Natural killer cell (primary cell): ENCODE results near the gene IPPK. TPM values are rescaled to one million over a fixed set of nuclear protein-coding genes. Genes with fewer than 3 reads are reported as not detected.

Source experiments
- ATAC-seq, 3 donors: fragments of 150-1000 bp in 2 of 3; fragments of 200-7000 bp in 1 of 3; cut with Tn5 transposase; 1 replicate in 1 of 3; 2 replicates in 2 of 3; pipeline ENCODE4 v1.10.0; 2021; ENCODE audit warnings: mild to moderate bottlenecking in 2 of 3, moderate library complexity in 2 of 3
- DNase-seq, 2 donors: peaks; one replicate each; pipeline versions ENCODE4 v3.0.0 to v3.0.0-alpha.2; 2013 to 2021; ENCODE audit warnings: mixed read lengths in 1 of 2
- H3K27ac ChIP-seq: one replicate; pipeline ENCODE4 v1.5.1; 2013; ENCODE audit warnings: mild to moderate bottlenecking, low read length
- H3K27me3 ChIP-seq: one replicate; pipeline ENCODE4 v1.6.1; 2013; ENCODE audit warnings: low read length; ENCODE audit not compliant: control insufficient read depth, insufficient read depth
- H3K36me3 ChIP-seq: one replicate; pipeline ENCODE4 v1.6.1; 2013; ENCODE audit warnings: low read length; ENCODE audit not compliant: control insufficient read depth, insufficient read depth
- H3K4me1 ChIP-seq: one replicate; pipeline ENCODE4 v1.6.1; 2013; ENCODE audit warnings: low read length; ENCODE audit not compliant: control insufficient read depth, insufficient read depth
- H3K4me3 ChIP-seq: one replicate; pipeline ENCODE4 v1.5.1; 2013; ENCODE audit warnings: low read length
- H3K9me3 ChIP-seq: one replicate; pipeline ENCODE4 v1.6.1; 2013; ENCODE audit warnings: low read length; ENCODE audit not compliant: control insufficient read depth, insufficient read depth
- H3K27ac Mint-ChIP-seq, 2 donors: one replicate each; pipeline ENCODE4 v1.8.0; 2022; ENCODE audit warnings: mild to moderate bottlenecking in 2 of 2, mixed read lengths in 2 of 2, moderate library complexity in 1 of 2
- H3K27me3 Mint-ChIP-seq, 2 donors: one replicate each; pipeline ENCODE4 v1.8.0; 2022; ENCODE audit warnings: low read depth in 2 of 2, mixed read lengths in 2 of 2
- H3K36me3 Mint-ChIP-seq: one replicate; pipeline ENCODE4 v1.8.0; 2022; ENCODE audit warnings: mixed read lengths
- H3K4me1 Mint-ChIP-seq, 2 donors: one replicate each; pipeline ENCODE4 v1.8.0; 2022; ENCODE audit warnings: mixed read lengths in 2 of 2
- H3K4me3 Mint-ChIP-seq: one replicate; pipeline ENCODE4 v1.8.0; 2022; ENCODE audit warnings: mild to moderate bottlenecking, moderate library complexity, mixed read lengths
- H3K9me3 Mint-ChIP-seq, 2 donors: one replicate each; pipeline ENCODE4 v1.8.0; 2022; ENCODE audit warnings: mixed read lengths in 2 of 2
- CTCF ChIP-seq: fragments of 200-600 bp; IDR thresholded peaks from one replicate; pipeline ENCODE4 v1.8.0; 2022; ENCODE audit warnings: antibody characterized with exemption
- WGBS: methylation state at CpG from one replicate; pipeline ENCODE4 v1.1.7; 2013; ENCODE audit warnings: missing lambda C conversion rate; ENCODE audit not compliant: insufficient coverage; 5-methylcytosine and 5-hydroxymethylcytosine counted together
- intact Hi-C: fragments of 100-400 bp; cut with micrococcal nuclease; formaldehyde crosslinking; loops from one replicate; pipeline ENCODE4 v1.14.2; 2022
- total RNA-seq, 4 donors: library from RNA; stranded (reverse); fragments of 120-200 nt in 1 of 4; gene quantifications; one replicate each; pipeline versions ENCODE4 v1.2.3 to v1.2.4, GENCODE V29; 2013 to 2022

Gene IPPK
- total RNA-seq, 3 donors from 2014 or later (not counting 1 experiment from before 2014, with no cell fraction given) = 4.9 to 9.2 (median 6.7) TPM

DNA sequence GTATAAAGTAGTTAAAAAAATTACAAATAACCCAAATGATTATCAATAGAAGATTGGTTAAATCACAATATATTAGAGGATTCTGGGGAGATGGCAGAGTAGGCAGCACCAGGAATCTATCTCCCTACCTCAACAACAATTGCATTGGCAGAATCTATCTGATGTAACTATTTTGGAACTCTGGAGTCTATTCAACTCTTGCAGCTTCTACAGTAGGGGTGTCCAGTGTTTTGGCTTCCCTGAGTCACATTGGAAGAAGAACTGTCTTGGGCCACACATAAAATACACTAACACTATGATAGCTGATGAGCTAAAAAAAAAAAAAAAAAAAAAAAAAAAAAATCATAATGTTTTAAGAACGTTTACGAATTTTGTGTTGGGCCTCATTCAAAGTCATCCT lies 104.9 kb downstream of the IPPK start:
- H3K9me3 Mint-ChIP-seq = peaks cover 4 to 5% of the 10 kb centered on the region in 2 donors
- H3K27ac Mint-ChIP-seq = no peak overlapping the region
- Histone ChIP-seq H3K27ac (no peak overlapping the region), H3K36me3 (no peaks in the 10 kb centered on the region), H3K9me3 (no peaks in the 10 kb centered on the region), H3K4me3 (no peak overlapping the region), H3K4me1 (no peaks in the 10 kb centered on the region), H3K27me3 (no peaks in the 10 kb centered on the region)
- 89% methylated on average over 2 of the region's 2 CpGs for WGBS
- DNase-seq (no peak), ATAC-seq (no peak)
- H3K4me1 Mint-ChIP-seq = peaks cover 0 to 8% of the 10 kb centered on the region in 2 donors
- intact Hi-C loops = no loop called here
- H3K36me3 Mint-ChIP-seq = peaks cover 7% of the 10 kb centered on the region
- no peak overlapping the region for H3K4me3 Mint-ChIP-seq
- no peaks in the 10 kb centered on the region for H3K27me3 Mint-ChIP-seq
- no peak for TF ChIP-seq CTCF

DNA sequence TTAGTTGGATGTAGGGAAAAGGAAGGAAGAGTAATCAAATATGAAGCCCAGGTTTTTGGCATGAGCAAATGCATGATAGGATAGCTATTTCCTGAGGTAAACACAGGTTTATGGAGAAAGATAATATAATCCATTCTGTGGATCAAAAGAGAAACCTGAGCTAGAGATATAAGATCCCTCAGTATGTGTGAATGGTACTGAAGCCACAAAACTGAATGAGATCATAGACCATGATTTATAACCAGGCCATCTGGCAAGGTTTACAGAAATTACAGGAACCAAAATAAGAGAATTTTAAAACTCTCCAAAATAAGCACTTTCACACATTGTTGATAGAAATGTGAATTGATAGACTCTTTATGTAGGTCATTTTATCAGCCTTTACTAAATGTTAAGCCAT lies 105.4 kb downstream of the IPPK start:
- TF ChIP-seq CTCF = no peak
- Mint-ChIP-seq H3K4me1 (peaks cover 0 to 8% of the 10 kb centered on the region in 2 donors), H3K27me3 (no peaks in the 10 kb centered on the region)

More for the DNA sequence above, 105.4 kb downstream of the IPPK start:
- no peaks in the 10 kb centered on the region for H3K36me3 ChIP-seq
- Mint-ChIP-seq H3K9me3 (peaks cover 4 to 5% of the 10 kb centered on the region in 2 donors), H3K4me3 (no peak overlapping the region), H3K36me3 (peaks cover 7% of the 10 kb centered on the region), H3K27ac (no peak overlapping the region)
- no peak for ATAC-seq
- no peak for DNase-seq
- H3K4me1 ChIP-seq = no peaks in the 10 kb centered on the region
- no peak overlapping the region for H3K4me3 ChIP-seq
- no peaks in the 10 kb centered on the region for H3K27me3 ChIP-seq
- H3K27ac ChIP-seq = no peak overlapping the region
- intact Hi-C loops = no loop called here
- no peaks in the 10 kb centered on the region for H3K9me3 ChIP-seq

Other genes with a start within 250 kb of the IPPK start
- gene OMD, start 245.7 kb downstream of the IPPK start, total RNA-seq = not detected
- not detected for gene ASPN, start 187.6 kb downstream of the IPPK start, total RNA-seq
- not detected for gene ECM2, start 134.1 kb downstream of the IPPK start, total RNA-seq
- 10 to 100 TPM; 27.0 to 39.7 (median 39.7) TPM for gene BICD2, start 94.7 kb upstream of the IPPK start, total RNA-seq
- gene ZNF484, start 207.9 kb upstream of the IPPK start, total RNA-seq = 10 to 100 TPM; 14.1 to 19.5 (median 16.2) TPM